Measurements from ENCODE around the gene TTC27. TPM values are rescaled to one million over a fixed set of nuclear protein-coding genes. Genes with fewer than 3 reads are reported as not detected.
"Not testable (repeated sequence)": the region's sequence is repeated elsewhere in the genome, so short reads cannot be mapped to it uniquely, and the experiment has no call there.

The TTC27 gene
- total RNA-seq, 4 donors from 2014 or later, result 10.4 to 13.9 (median 11.6) TPM

DNA sequence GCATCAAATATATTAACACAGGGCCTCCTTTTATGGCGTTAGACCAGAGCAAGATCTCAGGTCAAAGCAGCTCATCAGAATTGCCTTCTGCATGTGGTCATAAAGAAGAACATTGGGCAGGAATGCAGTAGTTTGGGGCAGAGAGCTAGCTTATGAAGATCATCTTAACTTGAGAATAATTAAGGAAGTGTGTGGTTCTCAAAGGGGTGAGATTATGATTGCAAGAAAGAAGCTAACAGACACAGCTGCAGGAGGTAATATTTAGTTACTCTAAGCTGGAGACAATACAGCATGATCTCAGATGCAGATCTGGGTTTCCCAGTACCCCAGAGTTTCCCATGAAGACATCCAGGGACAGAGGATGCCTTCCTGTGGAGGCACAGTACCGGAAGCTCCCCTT lies 91.6 kb downstream of the TTC27 start:
- H3K27me3 ChIP-seq, result no peaks in the 10 kb centered on the region
- WGBS, 2 donors (ENCODE audit: low coverage in 1 of 2), result 100% methylated on average over 2 of the region's 2 CpGs
- H3K9me3 ChIP-seq, result no peaks in the 10 kb centered on the region
- H3K4me3 ChIP-seq, result no peak overlapping the region
- H3K36me3 ChIP-seq, result peaks cover 0 to 5% of the 10 kb centered on the region in 2 donors
- H3K27ac ChIP-seq, result no peak overlapping the region
- ATAC-seq, result no peak
- H3K4me1 ChIP-seq, result peaks cover 0 to 29% (median 5%) of the 10 kb centered on the region in 3 donors
- TF ChIP-seq EP300 (IDR thresholded peaks at IDR 0.05) (no peak), POLR2A (IDR thresholded peaks at IDR 0.05) (no peak), CTCF (IDR thresholded peaks at IDR 0.05) (no peak), POLR2AphosphoS5 (IDR thresholded peaks at IDR 0.05) (no peak)

DNA sequence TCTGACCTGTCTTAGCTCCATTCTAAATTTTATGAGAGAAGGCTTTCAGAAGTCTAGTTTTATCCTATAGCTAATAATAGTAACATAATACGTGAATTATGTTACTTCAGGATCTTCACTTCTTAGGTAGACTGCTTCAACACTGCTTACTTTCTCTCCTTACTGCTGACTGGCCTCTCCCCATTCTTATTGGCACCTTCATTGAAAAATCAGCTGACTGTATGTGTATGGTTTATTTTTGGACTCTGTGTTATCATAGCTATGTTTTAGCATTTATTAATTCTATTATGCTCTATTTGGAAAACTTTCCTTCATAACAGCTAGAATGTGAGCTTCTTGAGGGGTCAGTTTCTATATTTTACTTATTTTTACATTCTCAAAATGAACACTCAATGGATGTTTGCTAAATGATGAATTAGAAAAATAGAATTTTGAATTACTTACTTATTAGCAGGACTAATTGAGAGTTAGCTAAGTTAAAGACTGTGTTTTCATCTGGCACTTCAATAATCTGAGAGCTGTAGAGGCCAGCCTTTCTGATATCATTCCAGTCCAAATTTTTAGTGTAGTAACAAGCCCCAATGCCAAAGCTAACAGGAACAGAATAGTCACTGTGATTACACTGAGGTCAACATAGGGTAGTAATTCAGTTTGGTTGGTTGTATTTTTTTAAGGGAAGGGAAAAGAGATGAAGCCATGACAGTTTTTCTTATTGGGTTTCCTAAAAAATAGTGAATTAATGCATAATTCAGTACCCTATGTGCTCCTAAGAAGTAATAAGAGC lies 92.3 kb downstream of the TTC27 start:
- Histone ChIP-seq H3K27me3 (no peaks in the 10 kb centered on the region), H3K9me3 (no peaks in the 10 kb centered on the region), H3K27ac (no peak overlapping the region), H3K4me3 (no peak overlapping the region), H3K4me1 (peaks cover 0 to 27% (median 5%) of the 10 kb centered on the region in 3 donors), H3K36me3 (peaks cover 0 to 5% of the 10 kb centered on the region in 2 donors)
- no peak for ATAC-seq
- no peak for TF ChIP-seq CTCF (IDR thresholded peaks at IDR 0.05)
- 70 to 86% methylated on average over 1 of the region's 1 CpG for WGBS, 2 donors (ENCODE audit: low coverage in 1 of 2)

- no peaks in the 10 kb centered on the region for H3K27me3 ChIP-seq
- H3K4me3 ChIP-seq, result no peak overlapping the region
- no peak for ATAC-seq
- no peaks in the 10 kb centered on the region for H3K9me3 ChIP-seq
- H3K36me3 ChIP-seq, result peaks cover 0 to 11% of the 10 kb centered on the region in 2 donors
- H3K4me1 ChIP-seq, result peaks cover 0 to 21% (median 5%) of the 10 kb centered on the region in 3 donors
- TF ChIP-seq EP300 (IDR thresholded peaks at IDR 0.05) (no peak), POLR2AphosphoS5 (IDR thresholded peaks at IDR 0.05) (no peak), POLR2A (IDR thresholded peaks at IDR 0.05) (no peak), CTCF (IDR thresholded peaks at IDR 0.05) (no peak)
- 81 to 96% methylated on average over 4 of the region's 4 CpGs for WGBS, 2 donors (ENCODE audit: low coverage in 1 of 2)
- H3K27ac ChIP-seq, result no peak overlapping the region
Measured at GRCh38 chr2:32720771-32721170, 92.9 kb downstream of the TTC27 start.

DNA sequence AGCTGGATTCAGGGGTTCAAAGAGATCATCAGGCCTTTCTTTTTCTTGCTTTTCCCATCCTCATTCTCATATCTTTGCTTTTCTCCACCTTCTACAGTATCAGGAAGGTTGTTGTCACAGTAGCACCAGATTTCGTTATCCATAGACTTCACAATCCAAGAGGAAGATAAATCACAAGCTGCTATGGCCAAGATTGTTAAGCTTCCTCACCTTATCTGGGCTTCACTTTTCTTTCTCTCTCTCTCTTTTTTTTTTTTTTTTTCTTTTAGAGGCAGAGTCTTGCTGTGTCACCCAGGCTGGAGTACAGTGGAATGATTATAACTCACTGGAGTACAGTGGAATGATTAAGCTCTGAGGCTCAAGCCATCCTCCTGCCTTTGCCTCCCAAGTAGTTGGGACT lies 93.5 kb downstream of the TTC27 start:
- no peak overlapping the region for H3K4me3 ChIP-seq
- peaks cover 0 to 17% (median 5%) of the 10 kb centered on the region in 3 donors for H3K4me1 ChIP-seq
- H3K27me3 ChIP-seq, result no peaks in the 10 kb centered on the region
- no peak overlapping the region for H3K27ac ChIP-seq
- H3K9me3 ChIP-seq, result no peaks in the 10 kb centered on the region
- peaks cover 0 to 16% of the 10 kb centered on the region in 2 donors for H3K36me3 ChIP-seq
- no peak for TF ChIP-seq EP300 (IDR thresholded peaks at IDR 0.05)
- no peak for TF ChIP-seq POLR2AphosphoS5 (IDR thresholded peaks at IDR 0.05)
- TF ChIP-seq POLR2A (IDR thresholded peaks at IDR 0.05), result no peak
- no peak for TF ChIP-seq CTCF (IDR thresholded peaks at IDR 0.05)
- no peak for ATAC-seq
- WGBS, 2 donors (ENCODE audit: low coverage in 1 of 2), result 81 to 100% methylated on average over 1 of the region's 1 CpG

DNA sequence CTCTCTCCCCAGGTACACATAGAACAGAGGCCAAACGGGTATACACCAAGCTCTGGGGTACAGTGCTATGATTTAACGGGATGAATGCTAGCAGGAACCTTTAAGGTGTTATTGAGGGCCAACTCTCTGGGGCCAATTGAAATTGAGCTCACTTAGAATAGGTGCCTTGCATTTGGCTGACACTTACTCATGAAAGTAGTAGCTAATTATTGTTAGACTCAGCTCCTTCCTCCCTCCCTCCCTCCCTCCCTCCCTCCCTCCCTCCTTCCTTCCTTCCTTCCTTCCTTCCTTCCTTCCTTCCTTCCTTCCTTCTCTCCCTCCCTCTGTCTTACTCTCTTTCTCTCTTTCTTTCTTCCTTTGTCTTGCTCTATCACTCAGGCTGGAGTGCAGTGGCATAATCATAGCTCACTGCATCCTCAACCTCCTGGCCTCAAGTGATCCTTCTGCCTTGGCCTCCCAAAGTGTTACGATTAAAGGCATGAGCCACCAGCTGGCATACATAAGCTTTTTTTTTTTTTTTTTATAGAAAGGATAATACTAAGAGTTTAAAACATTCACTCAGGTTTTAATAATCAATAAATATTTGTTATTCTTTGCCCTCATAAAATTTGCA lies 95.7 kb downstream of the TTC27 start:
- no peaks in the 10 kb centered on the region for H3K27me3 ChIP-seq
- peaks cover 0 to 20% of the 10 kb centered on the region in 2 donors for H3K36me3 ChIP-seq
- TF ChIP-seq EP300 (IDR thresholded peaks at IDR 0.05), result no peak
- no peak for TF ChIP-seq POLR2A (IDR thresholded peaks at IDR 0.05)
- TF ChIP-seq POLR2AphosphoS5 (IDR thresholded peaks at IDR 0.05), result no peak
- TF ChIP-seq CTCF (IDR thresholded peaks at IDR 0.05), result no peak
- H3K4me1 ChIP-seq, result peaks cover 0 to 17% (median 5%) of the 10 kb centered on the region in 3 donors
- WGBS, 2 donors (ENCODE audit: low coverage in 1 of 2), result 94 to 97% methylated on average over 3 of the region's 3 CpGs
- H3K4me3 ChIP-seq, result no peak overlapping the region
- no peak for ATAC-seq
- no peaks in the 10 kb centered on the region for H3K9me3 ChIP-seq
- H3K27ac ChIP-seq, result no peak overlapping the region

DNA sequence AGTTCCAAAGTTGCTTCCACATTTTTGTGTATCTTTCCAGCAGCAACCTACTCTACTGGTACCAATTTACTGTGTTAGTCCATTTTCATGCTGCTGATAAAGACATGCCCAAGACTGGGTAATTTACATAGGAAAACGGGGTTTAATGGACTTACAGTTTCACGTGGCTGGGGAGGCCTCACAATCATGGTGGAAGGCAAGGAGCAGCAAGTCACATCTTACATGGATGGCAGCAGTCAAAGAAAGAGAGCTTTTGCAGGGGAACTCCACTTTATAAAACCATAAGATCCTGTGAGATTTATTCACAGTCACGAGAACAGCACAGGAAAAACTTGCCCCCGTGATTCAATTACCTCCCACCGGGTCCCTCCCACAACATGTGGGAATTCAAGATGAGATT lies 98.8 kb downstream of the TTC27 start:
- not testable (repeated sequence) for ATAC-seq, H3K9me3 ChIP-seq, H3K4me1 ChIP-seq, H3K4me3 ChIP-seq, H3K27me3 ChIP-seq, H3K27ac ChIP-seq
- H3K36me3 ChIP-seq, result peaks cover 0 to 17% of the 10 kb centered on the region in 2 donors
- 88% methylated on average over 5 of the region's 5 CpGs; no CpG with 5 or more reads in 1 of the 2 donors for WGBS, 2 donors (ENCODE audit: low coverage in 1 of 2)
